Upper lobe of left lung (tissue), 4 donors: ENCODE measurements around the gene ZNF212.

Experiments used
- EP300 ChIP-seq, 4 donors: sonication (generic); formaldehyde crosslinking; IDR thresholded peaks; one replicate each; pipeline ENCODE4 v1.5.1; 2017; ENCODE audit warnings: antibody characterized with exemption in 4 of 4, control low read depth in 2 of 4
- POLR2A ChIP-seq, 4 donors: fragments of 450-650 bp; IDR thresholded peaks; one replicate each; pipeline ENCODE4 v1.5.1; 2016 to 2017; ENCODE audit warnings: antibody characterized with exemption in 4 of 4, mild to moderate bottlenecking in 2 of 4
- POLR2AphosphoS5 ChIP-seq, 2 donors: sonication (generic); formaldehyde crosslinking; IDR thresholded peaks; one replicate each; pipeline ENCODE4 v1.5.1; 2017; ENCODE audit warnings: antibody characterized with exemption in 2 of 2
- TF ChIP-seq, protein P1 (sequence below), 6 experiments: fragments of 450-650 bp in 4 of 6; fragments of 200-600 bp in 2 of 6; sonication (generic) in 2 of 6; IDR thresholded peaks; one replicate each; pipeline ENCODE4 v1.5.1; 2016 to 2019; ENCODE audit warnings: antibody characterized with exemption in 6 of 6

DNA sequence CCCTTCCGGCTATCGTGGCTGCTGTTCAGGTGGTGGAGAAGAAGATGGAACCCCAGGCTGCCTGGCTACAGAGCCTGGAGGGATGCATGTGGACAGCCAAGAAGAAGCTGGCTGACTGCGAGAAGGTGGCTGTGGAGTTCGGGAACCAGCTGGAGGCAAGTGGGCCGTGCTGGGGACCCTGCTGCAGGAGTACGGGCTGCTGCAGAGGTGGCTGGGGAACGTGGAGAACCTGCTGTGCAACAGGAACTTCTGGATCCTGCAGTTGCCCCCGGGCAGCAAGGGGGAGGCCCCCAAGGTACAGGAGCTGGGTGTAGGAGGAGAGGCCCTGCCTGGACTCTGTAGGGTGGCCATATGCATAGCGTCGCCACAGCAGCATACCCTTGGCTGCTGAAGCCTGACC lies 48.2 kb downstream of the ZNF212 start:
- TF ChIP-seq EP300 (IDR thresholded peaks at IDR 0.05): no peak
- TF ChIP-seq, protein P1, sequence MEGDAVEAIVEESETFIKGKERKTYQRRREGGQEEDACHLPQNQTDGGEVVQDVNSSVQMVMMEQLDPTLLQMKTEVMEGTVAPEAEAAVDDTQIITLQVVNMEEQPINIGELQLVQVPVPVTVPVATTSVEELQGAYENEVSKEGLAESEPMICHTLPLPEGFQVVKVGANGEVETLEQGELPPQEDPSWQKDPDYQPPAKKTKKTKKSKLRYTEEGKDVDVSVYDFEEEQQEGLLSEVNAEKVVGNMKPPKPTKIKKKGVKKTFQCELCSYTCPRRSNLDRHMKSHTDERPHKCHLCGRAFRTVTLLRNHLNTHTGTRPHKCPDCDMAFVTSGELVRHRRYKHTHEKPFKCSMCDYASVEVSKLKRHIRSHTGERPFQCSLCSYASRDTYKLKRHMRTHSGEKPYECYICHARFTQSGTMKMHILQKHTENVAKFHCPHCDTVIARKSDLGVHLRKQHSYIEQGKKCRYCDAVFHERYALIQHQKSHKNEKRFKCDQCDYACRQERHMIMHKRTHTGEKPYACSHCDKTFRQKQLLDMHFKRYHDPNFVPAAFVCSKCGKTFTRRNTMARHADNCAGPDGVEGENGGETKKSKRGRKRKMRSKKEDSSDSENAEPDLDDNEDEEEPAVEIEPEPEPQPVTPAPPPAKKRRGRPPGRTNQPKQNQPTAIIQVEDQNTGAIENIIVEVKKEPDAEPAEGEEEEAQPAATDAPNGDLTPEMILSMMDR (IDR thresholded peaks at IDR 0.05): no peak
- no peak for TF ChIP-seq POLR2A (IDR thresholded peaks at IDR 0.05)
- TF ChIP-seq POLR2AphosphoS5 (IDR thresholded peaks at IDR 0.05): no peak
